Ovary (tissue), 9 donors: ENCODE results near the gene HCFC1R1. TPM values are rescaled to one million over a fixed set of nuclear protein-coding genes. Genes with fewer than 3 reads are reported as not detected.
A peak's percentile ranks its signal among the peaks of the same experiment; 100 is the strongest.

Experiments used
- DNase-seq, 5 donors: peaks; one replicate each; pipeline ENCODE4 v3.0.0-alpha.2; 2019 to 2020
- H3K27ac ChIP-seq, 2 donors: fragments of 200-600 bp; one replicate each; pipeline versions ENCODE4 v1.5.1 to v1.8.0; 2019 to 2022
- H3K27me3 ChIP-seq: fragments of 200-600 bp; one replicate; pipeline ENCODE4 v1.8.0; 2022
- H3K36me3 ChIP-seq: fragments of 200-600 bp; sonication (generic); one replicate; pipeline ENCODE4 v1.5.1; 2019
- H3K4me1 ChIP-seq: one replicate; pipeline ENCODE4 v1.8.1; 2013; ENCODE audit warnings: mild to moderate bottlenecking, moderate library complexity; ENCODE audit not compliant: insufficient read depth
- H3K4me3 ChIP-seq: fragments of 200-600 bp; sonication (generic); one replicate; pipeline ENCODE4 v1.5.1; 2017
- H3K9me3 ChIP-seq, 2 donors: fragments of 200-600 bp in 1 of 2; sonication (generic) in 1 of 2; one replicate each; pipeline versions ENCODE4 v1.5.1 to v1.8.1; 2013 to 2019; ENCODE audit warnings: mild to moderate bottlenecking in 1 of 2, moderate library complexity in 1 of 2
- CTCF ChIP-seq, 3 donors: fragments of 450-650 bp in 2 of 3; fragments of 200-600 bp in 1 of 3; IDR thresholded peaks; one replicate each; pipeline versions ENCODE4 v1.5.1 to v1.8.0; 2016 to 2022; ENCODE audit warnings: antibody characterized with exemption in 3 of 3, mild to moderate bottlenecking in 1 of 3
- EP300 ChIP-seq: sonication (generic); formaldehyde crosslinking; IDR thresholded peaks from one replicate; pipeline ENCODE4 v1.6.1; 2017; ENCODE audit warnings: antibody characterized with exemption
- POLR2A ChIP-seq: fragments of 450-650 bp; IDR thresholded peaks from one replicate; pipeline ENCODE4 v1.6.1; 2017; ENCODE audit warnings: antibody characterized with exemption, mild to moderate bottlenecking, moderate library complexity
- WGBS, 3 donors: extraction: QIAGEN DNeasy Blood & Tissue Kit in 1 of 3; methylation state at CpG; one replicate each; pipeline versions ENCODE4 v1.1.5 to v1.1.7; 2013 to 2017; 5-methylcytosine and 5-hydroxymethylcytosine counted together
- intact Hi-C, 4 donors: fragments of 100-400 bp; cut with DNase I; formaldehyde crosslinking; loops; one replicate each; pipeline versions ENCODE4 v1.11.0 to v1.15.1; 2022 to 2023
- polyA plus RNA-seq, 2 donors: library from polyadenylated mRNA; stranded (reverse); fragments of 200-250 nt in 1 of 2; fragments of 350-450 nt in 1 of 2; fragmentation: Illumina TruSeq in 1 of 2; extraction: RNeasy Lipid Tissue Mini Kit (QIAGEN cat#74804) in 1 of 2; gene quantifications; one replicate each; pipeline ENCODE4 v1.2.3, GENCODE V29; 2013 to 2014
- total RNA-seq, 7 donors: library from RNA; depleted of rRNA in 2 of 7; stranded (reverse); fragments of >200 nt in 2 of 7; fragmentation: NEBNext Ultra II Directional in 3 of 7; extraction: Animal tissue kit (Norgen Biotek cat#: 25700) in 3 of 7; gene quantifications; one replicate each; pipeline versions ENCODE4 v1.1.0 to v1.2.4, GENCODE V29; 2016 to 2023
- donor health status: DM: no; HTN: no; CAD: no; lungs with moderate emphysema.
- donor health status: DM: no; HTN: no; CAD: no.
- donor health status: Bipolar disorder and iron deficiency.
- donor health status: DM: yes; HTN: yes; CAD: no.
- donor health status: DM: no; HTN: no; CAD: no.
- donor health status: DM: yes; HTN: yes; CAD: no.

The HCFC1R1 gene
- total and polyA plus RNA-seq, 9 donors: 15.9 to 82.0 (median 55.1) TPM

GRCh38 chr16:3022684-3023414 is 893 bp downstream of the HCFC1R1 start:
- peak overlapping the region; percentile 91 to 92 for H3K27ac ChIP-seq
- intact Hi-C loops: loop anchor here in 1 of 4 donors (10.0 kb wide), 1 partner anchor 262 kb away; the partner anchor contains the start of gene ZNF263
- no peak for TF ChIP-seq EP300
- no peak for TF ChIP-seq POLR2A
- no peak for TF ChIP-seq CTCF (IDR thresholded peaks at IDR 0.05)
- 12 to 26% (median 20%) methylated on average over 8 of the region's 8 CpGs for WGBS, 3 donors
- peak overlapping the region; percentile 76 for H3K4me3 ChIP-seq
- H3K36me3 ChIP-seq: no peaks in the 10 kb centered on the region
- no peaks in the 10 kb centered on the region for H3K9me3 ChIP-seq
- H3K4me1 ChIP-seq: peaks cover 21% of the 10 kb centered on the region
- no peaks in the 10 kb centered on the region for H3K27me3 ChIP-seq
- DNase-seq: peak in 1 of 5 donors; percentile 53

DNA sequence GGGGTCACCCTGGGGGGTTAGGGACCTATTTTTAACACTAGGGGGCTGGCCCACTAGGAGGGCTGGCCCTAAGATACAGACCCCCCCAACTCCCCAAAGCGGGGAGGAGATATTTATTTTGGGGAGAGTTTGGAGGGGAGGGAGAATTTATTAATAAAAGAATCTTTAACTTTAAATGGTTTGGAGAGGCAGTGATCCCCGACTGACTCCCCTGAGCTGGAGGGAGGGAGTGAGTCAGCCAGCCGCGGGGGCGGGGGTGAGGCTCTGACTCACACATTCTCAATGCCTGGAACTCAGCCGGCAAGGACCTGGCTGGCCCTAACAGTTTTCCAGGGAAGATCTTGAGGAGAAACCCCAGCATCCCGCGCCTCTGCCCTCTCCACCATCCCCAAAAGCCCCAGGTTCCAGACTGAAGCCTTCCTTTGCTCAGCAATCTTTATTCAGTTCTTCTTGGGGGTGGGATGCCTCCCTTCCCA is 1.5 kb downstream of the HCFC1R1 start:
- peak; percentile 90 to 95 (median 91) for DNase-seq
- Histone ChIP-seq H3K9me3 (no peaks in the 10 kb centered on the region), H3K27ac (peak overlapping the region; percentile 91 to 92), H3K4me1 (peaks cover 21% of the 10 kb centered on the region), H3K36me3 (no peaks in the 10 kb centered on the region), H3K4me3 (no peak overlapping the region), H3K27me3 (no peaks in the 10 kb centered on the region)
- TF ChIP-seq CTCF (IDR thresholded peaks at IDR 0.05) (no peak), EP300 (peak; percentile 62)
- 1 to 2% (median 2%) methylated on average over 8 of the region's 8 CpGs for WGBS, 3 donors
- intact Hi-C loops: loop anchor here in 1 of 4 donors (10.0 kb wide), 1 partner anchor 263 kb away; the partner anchor contains the start of gene ZNF263

- H3K9me3 ChIP-seq: no peaks in the 10 kb centered on the region
- peak overlapping the region; percentile 60 for H3K4me3 ChIP-seq
- peak; percentile 70 to 85 (median 77) for DNase-seq
- H3K27ac ChIP-seq: peak overlapping the region; percentile 91 to 92
- H3K27me3 ChIP-seq: no peaks in the 10 kb centered on the region
- peaks cover 21% of the 10 kb centered on the region for H3K4me1 ChIP-seq
- no peaks in the 10 kb centered on the region for H3K36me3 ChIP-seq
- TF ChIP-seq CTCF (IDR thresholded peaks at IDR 0.05) (no peak), POLR2A (no peak), EP300 (no peak)
- intact Hi-C loops: loop anchor here in 1 of 4 donors (10.0 kb wide), 1 partner anchor 263 kb away; the partner anchor contains the start of gene ZNF263
- 3 to 4% (median 4%) methylated on average over 24 to 25 of the region's 25 CpGs for WGBS, 3 donors
Observed at GRCh38 chr16:3021449-3022207, 2.1 kb downstream of the HCFC1R1 start.

DNA sequence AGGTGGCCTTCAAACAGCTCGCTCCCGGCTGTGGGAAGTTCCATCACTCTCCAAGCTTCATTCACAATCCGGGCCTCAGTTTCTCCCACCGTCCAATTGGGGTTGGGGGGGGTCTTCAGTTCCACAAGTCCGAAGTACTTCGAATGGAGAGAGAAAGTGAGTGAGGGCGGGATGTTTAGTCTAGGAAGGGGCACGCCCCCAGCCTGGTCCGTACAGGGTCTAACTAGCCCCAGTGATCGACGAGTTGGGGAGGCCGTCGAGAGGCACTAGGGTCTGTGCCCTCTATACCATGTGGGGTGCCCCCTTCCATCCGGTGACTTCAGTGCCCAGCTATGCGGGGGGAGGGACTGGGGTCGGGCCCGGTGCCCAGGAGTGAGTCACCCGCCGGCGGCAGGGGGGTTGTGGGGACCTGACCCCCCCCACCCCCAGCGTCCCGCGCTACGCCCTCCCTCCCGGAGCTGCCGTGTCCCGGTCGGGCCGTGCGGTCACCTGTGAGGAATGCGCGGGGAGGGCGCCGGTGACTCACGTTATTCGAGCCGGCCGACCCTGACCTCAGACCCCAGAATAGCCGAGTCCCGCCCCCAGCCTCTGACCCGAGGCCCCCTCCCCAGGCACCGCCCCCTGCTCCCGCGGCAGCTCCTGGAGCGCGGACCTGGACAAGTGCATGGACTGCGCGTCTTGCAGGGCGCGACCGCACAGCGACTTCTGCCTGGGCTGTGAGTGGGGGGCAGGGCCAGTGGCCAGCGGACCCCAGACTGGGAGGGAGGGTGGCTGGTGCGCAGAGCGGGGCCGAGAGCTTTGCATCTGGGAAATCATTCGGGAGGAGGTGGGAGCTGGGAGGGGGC is 2.9 kb downstream of the HCFC1R1 start:
- DNase-seq: peak; percentile 81 to 90 (median 86)
- TF ChIP-seq EP300 (peak; percentile 62), POLR2A (no peak)
- Histone ChIP-seq H3K36me3 (no peaks in the 10 kb centered on the region), H3K27ac (peak overlapping the region; percentile 91 to 92), H3K4me1 (peaks cover 21% of the 10 kb centered on the region), H3K27me3 (no peaks in the 10 kb centered on the region), H3K9me3 (no peaks in the 10 kb centered on the region), H3K4me3 (peak overlapping the region; percentile 60)
- 0 to 1% (median 0%) methylated on average over 54 to 57 of the region's 57 CpGs for WGBS, 3 donors
- intact Hi-C loops: loop anchor here in 1 of 4 donors (10.0 kb wide), 1 partner anchor 264 kb away; the partner anchor contains the start of gene ZNF263
